Sigmoid colon (tissue), 7 donors: ENCODE data around the gene OR2M2. TPM values are rescaled to one million over a fixed set of nuclear protein-coding genes. Genes with fewer than 3 reads are reported as not detected.

Source experiments
- DNase-seq: peaks from one replicate; pipeline ENCODE4 v3.0.0-alpha.2; 2019
- H3K27ac ChIP-seq, 4 donors: fragments of 200-600 bp; sonication (generic); one replicate each; pipeline ENCODE4 v1.5.1; 2016 to 2019; ENCODE audit warnings: mild to moderate bottlenecking in 1 of 4
- H3K27me3 ChIP-seq, 3 donors: fragments of 200-600 bp; sonication (generic); one replicate each; pipeline ENCODE4 v1.5.1; 2019; ENCODE audit warnings: mild to moderate bottlenecking in 1 of 3
- H3K36me3 ChIP-seq, 4 donors: fragments of 200-600 bp; sonication (generic); one replicate each; pipeline ENCODE4 v1.5.1; 2016 to 2019
- H3K4me1 ChIP-seq, 4 donors: fragments of 200-600 bp; sonication (generic); one replicate each; pipeline ENCODE4 v1.5.1; 2017 to 2019
- H3K4me3 ChIP-seq, 4 donors: fragments of 200-600 bp; sonication (generic); one replicate each; pipeline ENCODE4 v1.5.1; 2017 to 2019; ENCODE audit warnings: mild to moderate bottlenecking in 2 of 4, moderate library complexity in 1 of 4
- H3K9me3 ChIP-seq, 4 donors: fragments of 200-600 bp in 3 of 4; sonication (generic) in 3 of 4; one replicate each; pipeline versions ENCODE4 v1.5.1 to v1.6.1; 2013 to 2019
- CTCF ChIP-seq, 4 experiments: fragments of 450-650 bp in 3 of 4; fragments of 200-600 bp in 1 of 4; IDR thresholded peaks; one replicate each; pipeline ENCODE4 v1.5.1; 2016 to 2019; ENCODE audit warnings: antibody characterized with exemption in 4 of 4, mild to moderate bottlenecking in 3 of 4, moderate library complexity in 2 of 4
- EP300 ChIP-seq, 4 donors: sonication (generic); formaldehyde crosslinking; IDR thresholded peaks; one replicate each; pipeline ENCODE4 v1.6.1; 2017; ENCODE audit warnings: antibody characterized with exemption in 4 of 4
- POLR2A ChIP-seq, 2 donors: fragments of 450-650 bp; IDR thresholded peaks; one replicate each; pipeline ENCODE4 v1.6.1; 2016; ENCODE audit warnings: antibody characterized with exemption in 2 of 2, mild to moderate bottlenecking in 2 of 2, moderate library complexity in 2 of 2
- POLR2AphosphoS5 ChIP-seq, 4 donors: sonication (generic); formaldehyde crosslinking; IDR thresholded peaks; one replicate each; pipeline ENCODE4 v1.6.1; 2017; ENCODE audit warnings: antibody characterized with exemption in 4 of 4
- WGBS, 2 donors: extraction: QIAGEN DNeasy Blood & Tissue Kit; methylation state at CpG; one replicate each; pipeline ENCODE4 v1.1.7; 2013; 5-methylcytosine and 5-hydroxymethylcytosine counted together
- intact Hi-C: fragments of 100-400 bp; cut with DNase I; formaldehyde crosslinking; loops from one replicate; pipeline ENCODE4 v1.15.1; 2023
- polyA plus RNA-seq, 3 donors: library from polyadenylated mRNA; stranded (reverse); fragments of 200-250 nt; gene quantifications; one replicate each; pipeline ENCODE4 v1.2.3, GENCODE V29; 2013
- total RNA-seq, 4 donors: library from RNA; depleted of rRNA; stranded (reverse); fragments of >200 nt; gene quantifications; one replicate each; pipeline ENCODE4 v1.1.0, GENCODE V29; 2016
- donor health status: healthy with polysubstance abuse.
- donor health status: Bipolar disorder and iron deficiency.
- donor health status: healthy.

OR2M2 gene
- total and polyA plus RNA-seq, 7 donors, result 0.36 TPM; not detected in 6

DNA sequence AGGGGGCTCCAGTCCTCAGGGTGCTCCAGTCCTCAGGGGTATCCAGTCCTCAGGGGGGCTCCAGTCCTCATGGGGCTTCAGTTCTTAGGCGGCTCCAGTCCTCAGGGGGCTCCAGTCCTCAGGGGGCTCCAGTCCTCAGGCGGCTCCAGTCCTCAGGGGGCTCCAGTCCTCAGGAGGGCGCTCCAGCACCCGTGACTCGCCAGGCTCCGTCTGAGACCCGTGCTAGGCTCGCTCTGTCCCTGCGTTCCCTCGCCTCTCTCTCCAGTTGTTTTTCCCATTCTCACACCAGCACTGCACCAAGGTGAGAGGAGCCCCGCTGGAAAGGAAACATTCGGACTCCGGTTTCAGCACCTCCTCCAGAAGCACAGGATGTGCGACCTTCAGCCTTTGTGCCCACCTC, 9.4 kb upstream of the OR2M2 start:
- H3K27me3 ChIP-seq, result no peaks in the 10 kb centered on the region
- no peaks in the 10 kb centered on the region for H3K9me3 ChIP-seq
- H3K27ac ChIP-seq, result no peak overlapping the region
- intact Hi-C loops, result no loop called here
- no peak for DNase-seq
- no peaks in the 10 kb centered on the region for H3K36me3 ChIP-seq
- H3K4me3 ChIP-seq, result no peak overlapping the region
- no peaks in the 10 kb centered on the region for H3K4me1 ChIP-seq
- TF ChIP-seq EP300 (IDR thresholded peaks at IDR 0.05) (no peak), CTCF (IDR thresholded peaks at IDR 0.05) (no peak), POLR2A (IDR thresholded peaks at IDR 0.05) (no peak), POLR2AphosphoS5 (IDR thresholded peaks at IDR 0.05) (no peak)
- 93 to 94% methylated on average over 14 of the region's 14 CpGs for WGBS, 2 donors

- Histone ChIP-seq H3K27me3 (no peaks in the 10 kb centered on the region), H3K36me3 (no peaks in the 10 kb centered on the region), H3K9me3 (peaks cover 0 to 4% (median 2%) of the 10 kb centered on the region in 4 donors), H3K27ac (no peak overlapping the region), H3K4me3 (no peak overlapping the region), H3K4me1 (no peaks in the 10 kb centered on the region)
- intact Hi-C loops, result no loop called here
- DNase-seq, result no peak
- TF ChIP-seq POLR2AphosphoS5 (IDR thresholded peaks at IDR 0.05) (no peak), POLR2A (IDR thresholded peaks at IDR 0.05) (no peak), EP300 (IDR thresholded peaks at IDR 0.05) (no peak), CTCF (IDR thresholded peaks at IDR 0.05) (no peak)
- 63 to 65% methylated on average over 7 of the region's 7 CpGs for WGBS, 2 donors
Measured at GRCh38 chr1:248183996-248184395, 9.4 kb downstream of the OR2M2 start.

DNA sequence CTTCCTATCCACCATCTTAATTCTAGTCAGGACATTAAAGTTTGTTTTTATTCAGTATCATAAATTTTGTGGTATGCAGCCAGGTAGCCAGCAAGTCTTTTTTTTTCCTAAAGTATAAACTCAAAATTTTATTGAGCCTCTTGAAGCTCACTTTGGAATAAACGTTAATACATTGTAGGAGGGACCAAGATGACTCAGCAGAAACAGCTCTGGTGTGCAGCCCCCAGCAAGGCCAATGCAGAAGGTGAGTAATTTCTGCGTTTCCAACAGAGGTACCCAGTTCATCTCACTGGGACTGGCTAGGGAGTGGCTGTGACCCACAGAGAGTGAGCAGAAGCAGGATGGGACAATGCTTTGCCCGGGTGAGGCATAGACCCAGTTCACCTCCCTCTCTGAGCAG, 12.7 kb downstream of the OR2M2 start:
- H3K4me3 ChIP-seq, result no peak overlapping the region
- no peak overlapping the region for H3K27ac ChIP-seq
- no peaks in the 10 kb centered on the region for H3K4me1 ChIP-seq
- intact Hi-C loops, result no loop called here
- peaks cover 0 to 6% (median 2%) of the 10 kb centered on the region in 4 donors for H3K9me3 ChIP-seq
- WGBS, 2 donors, result 72 to 73% methylated on average over 3 of the region's 3 CpGs
- no peak for DNase-seq
- TF ChIP-seq CTCF (IDR thresholded peaks at IDR 0.05) (no peak), EP300 (IDR thresholded peaks at IDR 0.05) (no peak), POLR2AphosphoS5 (IDR thresholded peaks at IDR 0.05) (no peak)
- no peaks in the 10 kb centered on the region for H3K27me3 ChIP-seq
- H3K36me3 ChIP-seq, result no peaks in the 10 kb centered on the region

DNA sequence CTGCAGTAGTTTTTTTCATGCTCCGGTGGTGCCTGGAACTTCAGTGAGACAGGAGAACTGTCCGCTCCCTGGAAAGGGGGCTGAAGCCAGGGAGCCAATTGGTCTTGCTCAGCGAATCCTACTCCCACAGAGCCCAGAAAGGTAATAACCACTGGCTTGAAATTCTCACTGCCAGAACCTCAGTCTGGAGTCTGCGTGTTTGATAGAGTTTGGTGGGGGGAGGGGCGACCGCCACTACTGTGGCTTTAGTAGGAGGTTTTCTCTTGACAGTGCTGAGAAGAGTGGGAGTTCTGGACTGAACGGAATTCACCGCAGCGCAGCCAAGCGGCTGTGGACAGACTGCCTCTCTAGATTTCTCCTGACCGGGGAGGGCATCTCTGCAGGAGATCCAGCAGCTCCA, 14.4 kb downstream of the OR2M2 start:
- 55 to 68% methylated on average over 11 of the region's 11 CpGs for WGBS, 2 donors
- no peak for DNase-seq
- intact Hi-C loops, result no loop called here
- no peaks in the 10 kb centered on the region for H3K36me3 ChIP-seq
- no peak overlapping the region for H3K27ac ChIP-seq
- peaks cover 0 to 6% (median 0%) of the 10 kb centered on the region in 4 donors for H3K9me3 ChIP-seq
- no peak overlapping the region for H3K4me3 ChIP-seq
- H3K4me1 ChIP-seq, result no peaks in the 10 kb centered on the region
- no peak for TF ChIP-seq CTCF (IDR thresholded peaks at IDR 0.05)
- H3K27me3 ChIP-seq, result no peaks in the 10 kb centered on the region

- no peak for DNase-seq
- no peak overlapping the region for H3K4me3 ChIP-seq
- H3K27ac ChIP-seq, result no peak overlapping the region
- H3K36me3 ChIP-seq, result no peaks in the 10 kb centered on the region
- intact Hi-C loops, result no loop called here
- H3K9me3 ChIP-seq, result peaks cover 0 to 2% (median 0%) of the 10 kb centered on the region in 4 donors
- no peaks in the 10 kb centered on the region for H3K4me1 ChIP-seq
- no peaks in the 10 kb centered on the region for H3K27me3 ChIP-seq
- WGBS, 2 donors, result 71 to 74% methylated on average over 1 of the region's 1 CpG
- TF ChIP-seq POLR2A (IDR thresholded peaks at IDR 0.05) (no peak), CTCF (IDR thresholded peaks at IDR 0.05) (no peak), EP300 (IDR thresholded peaks at IDR 0.05) (no peak), POLR2AphosphoS5 (IDR thresholded peaks at IDR 0.05) (no peak)
Measured at GRCh38 chr1:248194117-248194516, 19.5 kb downstream of the OR2M2 start.
